Neuronal stem cell (in vitro differentiated cells): ENCODE results near the gene GBGT1. TPM values are rescaled to one million over a fixed set of nuclear protein-coding genes. Genes with fewer than 3 reads are reported as not detected.
A peak's percentile ranks its signal among the peaks of the same experiment; 100 is the strongest.
"Not testable (repeated sequence)": the region's sequence is repeated elsewhere in the genome, so short reads cannot be mapped to it uniquely, and the experiment has no call there.

Experiments
- DNase-seq: peaks from one replicate; pipeline ENCODE4 v3.0.0-alpha.2; 2013; ENCODE audit warnings: low spot score
- H2AFZ ChIP-seq: one replicate; pipeline ENCODE4 v1.6.1; 2013; ENCODE audit warnings: mild to moderate bottlenecking, low read length, inconsistent platforms
- H2AK5ac ChIP-seq: 2 replicates; pipeline ENCODE4 v1.6.1; 2013; ENCODE audit warnings: low read depth, mild to moderate bottlenecking, inconsistent platforms, low read length, moderate library complexity, mixed read lengths
- H2BK120ac ChIP-seq: 2 replicates; pipeline ENCODE4 v1.6.1; 2013; ENCODE audit warnings: low read depth, mild to moderate bottlenecking, inconsistent platforms, low read length, moderate library complexity, mixed read lengths
- H2BK12ac ChIP-seq: one replicate; pipeline ENCODE4 v1.6.1; 2013; ENCODE audit warnings: low read length, inconsistent platforms
- H2BK15ac ChIP-seq: 2 replicates; pipeline ENCODE4 v1.6.1; 2013; ENCODE audit warnings: mild to moderate bottlenecking, low read length, inconsistent platforms, mixed read lengths
- H2BK5ac ChIP-seq: one replicate; pipeline ENCODE4 v1.6.1; 2013; ENCODE audit warnings: inconsistent platforms, mild to moderate bottlenecking, low read length, moderate library complexity
- H3K14ac ChIP-seq: one replicate; pipeline ENCODE4 v1.6.1; 2013; ENCODE audit warnings: low read length, inconsistent platforms
- H3K18ac ChIP-seq: 2 replicates; pipeline ENCODE4 v1.6.1; 2013; ENCODE audit warnings: low read length, inconsistent platforms
- H3K23ac ChIP-seq: 2 replicates; pipeline ENCODE4 v1.6.1; 2013; ENCODE audit warnings: low read depth, mild to moderate bottlenecking, mixed read lengths, low read length, inconsistent platforms; ENCODE audit not compliant: poor library complexity
- H3K27ac ChIP-seq: replicated peaks from 3 replicates; pipeline ENCODE4 v1.5.1; 2013; ENCODE audit warnings: low read length, inconsistent platforms
- H3K27me3 ChIP-seq, 3 experiments: 2 replicates each; pipeline ENCODE4 v1.6.1; 2013; ENCODE audit warnings: low read length in 3 of 3, mild to moderate bottlenecking in 2 of 3, inconsistent platforms in 1 of 3, low read depth in 1 of 3, mixed read lengths in 1 of 3, moderate library complexity in 1 of 3; ENCODE audit not compliant: control insufficient read depth in 3 of 3, insufficient read depth in 3 of 3
- H3K36me3 ChIP-seq, 2 donors: replicated peaks in 1 of 2; 2 replicates each; pipeline ENCODE4 v1.6.1; 2013; ENCODE audit warnings: low read length in 2 of 2; ENCODE audit not compliant: control insufficient read depth in 2 of 2, insufficient read depth in 2 of 2
- H3K4ac ChIP-seq: 2 replicates; pipeline ENCODE4 v1.6.1; 2013; ENCODE audit warnings: inconsistent platforms, mild to moderate bottlenecking, low read length, moderate library complexity
- H3K4me1 ChIP-seq, 2 donors: 1 replicate in 1 of 2; 2 replicates in 1 of 2; pipeline ENCODE4 v1.6.1; 2013; ENCODE audit warnings: low read length in 2 of 2, low read depth in 1 of 2; ENCODE audit not compliant: control insufficient read depth in 2 of 2, insufficient read depth in 1 of 2
- H3K4me2 ChIP-seq: one replicate; pipeline ENCODE4 v1.6.1; 2013; ENCODE audit warnings: mild to moderate bottlenecking, low read length, inconsistent platforms; ENCODE audit not compliant: insufficient read depth, poor library complexity, severe bottlenecking
- H3K4me3 ChIP-seq, 2 donors: 2 replicates each; pipeline ENCODE4 v1.5.1; 2013; ENCODE audit warnings: low read length in 2 of 2, mild to moderate bottlenecking in 2 of 2, inconsistent platforms in 1 of 2, moderate library complexity in 1 of 2
- H3K79me1 ChIP-seq: one replicate; pipeline ENCODE4 v1.6.1; 2013; ENCODE audit warnings: low read depth, mild to moderate bottlenecking, inconsistent platforms, low read length, moderate library complexity
- H3K9ac ChIP-seq: one replicate; pipeline ENCODE4 v1.6.1; 2013; ENCODE audit warnings: mild to moderate bottlenecking, low read depth, low read length, inconsistent platforms; ENCODE audit not compliant: poor library complexity
- H3K9me3 ChIP-seq, 2 donors: replicated peaks in 1 of 2; 2 replicates each; pipeline versions ENCODE3 to v1.6.1; 2013; ENCODE audit warnings: low read length in 2 of 2, mild to moderate bottlenecking in 2 of 2, inconsistent platforms in 1 of 2, low read depth in 1 of 2, mixed read lengths in 1 of 2, moderate library complexity in 1 of 2; ENCODE audit not compliant: control insufficient read depth in 2 of 2, insufficient read depth in 1 of 2
- H4K8ac ChIP-seq: one replicate; pipeline ENCODE4 v1.6.1; 2013; ENCODE audit warnings: low read depth, mild to moderate bottlenecking, inconsistent platforms, low read length, moderate library complexity
- H4K91ac ChIP-seq: one replicate; pipeline ENCODE4 v1.6.1; 2013; ENCODE audit warnings: low read length, low read depth, mild to moderate bottlenecking, inconsistent platforms; ENCODE audit not compliant: poor library complexity
- WGBS, 2 donors: extraction: QIAGEN DNeasy Blood & Tissue Kit; methylation state at CpG; one replicate each; pipeline ENCODE4 v1.1.7; 2013; ENCODE audit warnings: missing lambda C conversion rate in 2 of 2, mixed read lengths in 1 of 2; ENCODE audit not compliant: insufficient read length in 2 of 2, insufficient replicate concordance in 1 of 2; ENCODE audit errors: extremely low coverage in 2 of 2; 5-methylcytosine and 5-hydroxymethylcytosine counted together
- polyA plus RNA-seq, 2 experiments: library from polyadenylated mRNA; stranded (reverse); fragments of 200-250 nt; gene quantifications; one replicate each; pipeline ENCODE4 v1.2.3, GENCODE V29; 2013

The GBGT1 gene
- polyA plus RNA-seq (2013, experiment 1 of 2): 2.2 TPM
- 1.8 TPM for polyA plus RNA-seq (2013, experiment 2 of 2)

GRCh38 chr9:133163504-133164172 lies at the start of gene GBGT1:
TSS of gene GBGT1 (minus strand) at chr9:133163914. CDS start at chr9:133162412, 1,502 bp downstream.
- Histone ChIP-seq H2BK5ac (peak within 1 kb of the TSS; percentile 67), H4K91ac (no peak within 1 kb of the TSS), H2BK12ac (no peak within 1 kb of the TSS), H3K4me2 (peak within 1 kb of the TSS; percentile 90), H2BK120ac (peak within 1 kb of the TSS; percentile 49), H3K4me3 (peak within 1 kb of the TSS; percentile 40 to 85), H4K8ac (no peak within 1 kb of the TSS), H3K4ac (peak within 1 kb of the TSS; percentile 94), H2BK15ac (peak within 1 kb of the TSS; percentile 91), H2AK5ac (peak within 1 kb of the TSS; percentile 88), H3K9me3 (no peaks in the 10 kb centered on the region), H3K79me1 (peaks cover 1% of the 10 kb centered on the region), H3K27ac (no peak within 1 kb of the TSS), H3K14ac (no peak within 1 kb of the TSS), H3K18ac (peak within 1 kb of the TSS; percentile 96), H3K23ac (peak within 1 kb of the TSS; percentile 99), H2AFZ (peak within 1 kb of the TSS; percentile 99), H3K27me3 (peaks cover 0 to 58% (median 23%) of the 10 kb centered on the region in 3 experiments), H3K36me3 (no peaks in the 10 kb centered on the region), H3K9ac (peak within 1 kb of the TSS; percentile 92), H3K4me1 (peaks cover 4 to 9% of the 10 kb centered on the region in 2 donors)
- DNase-seq: no peak
- no CpG with 5 or more reads among the region's 56 CpGs for WGBS, 2 donors

- Histone ChIP-seq H3K27me3 (peaks cover 0 to 26% (median 5%) of the 10 kb centered on the region in 3 experiments), H2BK120ac (no peak overlapping the region), H4K8ac (no peak overlapping the region), H3K36me3 (no peaks in the 10 kb centered on the region), H3K4me1 (no peaks in the 10 kb centered on the region), H2BK5ac (no peak overlapping the region), H3K4me2 (no peak overlapping the region), H3K9ac (no peak overlapping the region), H3K23ac (peak overlapping the region; percentile 55), H4K91ac (no peak overlapping the region), H2AK5ac (peak overlapping the region; percentile 19), H3K79me1 (no peaks in the 10 kb centered on the region), H3K27ac (no peak overlapping the region), H2BK12ac (no peak overlapping the region), H3K9me3 (peaks cover 0 to 8% of the 10 kb centered on the region in 2 donors), H3K18ac (peak overlapping the region; percentile 19), H3K4ac (no peak overlapping the region), H2AFZ (no peak overlapping the region), H3K4me3 (no peak overlapping the region), H3K14ac (no peak overlapping the region), H2BK15ac (no peak overlapping the region)
- DNase-seq: no peak
- WGBS, 2 donors: no CpG with 5 or more reads among the region's 7 CpGs
Measured at GRCh38 chr9:133210609-133211008, 46.9 kb upstream of the GBGT1 start.

GRCh38 chr9:133210202-133210532 lies 46.5 kb upstream of the GBGT1 start:
- Histone ChIP-seq H3K4me3 (no peak overlapping the region), H2BK120ac (no peak overlapping the region), H3K9ac (no peak overlapping the region), H3K14ac (no peak overlapping the region), H2AK5ac (no peak overlapping the region), H3K36me3 (no peaks in the 10 kb centered on the region), H3K9me3 (peaks cover 0 to 8% of the 10 kb centered on the region in 2 donors), H4K91ac (no peak overlapping the region), H3K79me1 (no peaks in the 10 kb centered on the region), H4K8ac (no peak overlapping the region), H3K4me2 (no peak overlapping the region), H3K27me3 (peaks cover 0 to 30% (median 5%) of the 10 kb centered on the region in 3 experiments), H3K27ac (no peak overlapping the region), H2BK15ac (no peak overlapping the region), H3K23ac (no peak overlapping the region), H2BK5ac (no peak overlapping the region), H3K18ac (no peak overlapping the region), H3K4me1 (no peaks in the 10 kb centered on the region), H3K4ac (no peak overlapping the region), H2BK12ac (no peak overlapping the region), H2AFZ (no peak overlapping the region)
- no CpG with 5 or more reads among the region's 7 CpGs for WGBS, 2 donors
- DNase-seq: no peak

GRCh38 chr9:133209327-133210201 lies 45.9 kb upstream of the GBGT1 start:
- H3K9me3 ChIP-seq, H2AK5ac ChIP-seq, H2BK5ac ChIP-seq, H3K9ac ChIP-seq, H3K18ac ChIP-seq, H2BK120ac ChIP-seq, H2BK15ac ChIP-seq, H2BK12ac ChIP-seq, H3K23ac ChIP-seq, H3K4me1 ChIP-seq, H3K14ac ChIP-seq, H3K27ac ChIP-seq, H3K36me3 ChIP-seq, H3K79me1 ChIP-seq, H4K91ac ChIP-seq, H3K4ac ChIP-seq, H3K4me3 ChIP-seq, H2AFZ ChIP-seq, DNase-seq, H3K4me2 ChIP-seq: not testable (repeated sequence)
- no CpG with 5 or more reads among the region's 29 CpGs for WGBS, 2 donors
- Histone ChIP-seq H3K27me3 (peaks cover 0 to 36% (median 5%) of the 10 kb centered on the region in 3 experiments), H4K8ac (peak overlapping the region; percentile 43)
